SIG-M5 treated with dmso at 0.1 percent for 504 hours (cell line): ENCODE data around the gene NINJ1.

Experiments used
- DNase-seq: peaks from one replicate; lab custom pipeline; 2025; ENCODE audit not compliant: unreplicated experiment; lab: John Stamatoyannopoulos, UW

NINJ1 gene, protein sequence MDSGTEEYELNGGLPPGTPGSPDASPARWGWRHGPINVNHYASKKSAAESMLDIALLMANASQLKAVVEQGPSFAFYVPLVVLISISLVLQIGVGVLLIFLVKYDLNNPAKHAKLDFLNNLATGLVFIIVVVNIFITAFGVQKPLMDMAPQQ

DNA sequence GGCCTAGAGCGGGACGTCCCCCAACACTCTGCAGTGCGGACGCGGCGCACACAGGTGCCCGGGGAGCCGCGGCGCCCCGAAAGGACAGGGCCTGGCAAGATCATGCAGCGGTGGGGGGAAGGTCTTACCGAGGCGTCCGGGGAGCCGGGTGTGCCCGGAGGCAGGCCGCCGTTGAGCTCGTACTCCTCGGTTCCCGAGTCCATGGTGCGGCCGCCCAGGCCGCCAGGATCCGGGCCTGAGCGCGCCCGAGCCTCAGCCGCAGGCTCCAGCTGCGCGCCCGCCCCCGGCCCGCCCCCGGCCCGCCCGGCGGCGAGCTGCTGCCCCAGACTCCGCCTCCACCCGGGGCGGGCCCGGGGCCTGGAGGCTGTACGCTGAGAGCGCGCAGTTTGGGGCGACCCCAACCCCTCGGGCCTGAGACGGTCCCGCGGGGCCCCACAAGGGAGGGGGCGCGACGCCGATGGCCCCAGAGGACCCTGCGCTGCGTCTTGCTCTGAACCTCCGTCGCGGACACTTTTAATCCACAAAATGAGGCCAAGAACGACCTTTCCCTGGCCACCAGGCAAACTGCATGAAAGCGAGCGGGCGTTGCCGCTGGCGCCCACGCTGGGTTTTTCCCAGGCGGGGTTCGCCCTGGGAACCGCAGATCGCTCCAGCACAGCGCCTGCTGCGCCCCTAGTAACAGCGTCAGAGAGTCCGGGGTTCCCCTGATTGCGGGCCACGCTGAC lies at the start of gene NINJ1:
Gene NINJ1 (minus strand): TSS at position 237 of the 725 bp plus-strand sequence. CDS start 34 bp downstream, at position 203.
- DNase-seq, result peak; percentile 45

DNA sequence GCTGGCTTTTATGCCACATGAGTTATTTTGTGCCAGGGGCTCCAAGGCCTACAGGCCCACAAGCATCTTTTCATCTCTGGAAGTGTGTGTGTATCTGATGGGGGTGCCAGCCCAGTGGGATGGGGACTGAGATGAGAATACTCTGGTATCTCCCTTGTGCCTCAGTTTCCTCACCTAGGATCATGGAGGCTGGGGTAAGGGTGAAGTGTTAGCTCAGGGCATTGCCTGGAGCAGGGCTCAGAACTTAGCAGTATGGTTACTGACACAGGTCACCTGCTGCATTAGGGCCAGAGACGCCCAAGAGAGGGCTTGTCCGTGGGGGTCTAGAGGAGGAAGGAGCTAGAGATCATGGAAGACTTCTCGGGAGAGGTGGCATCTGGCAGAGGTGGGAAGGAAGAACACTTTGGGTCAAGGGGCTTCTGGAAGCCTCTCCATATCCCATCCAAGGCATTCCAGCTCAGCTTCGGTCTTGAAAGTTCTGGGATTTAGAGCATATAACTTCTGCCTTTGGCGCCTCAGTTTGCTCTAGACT lies 49.1 kb upstream of the NINJ1 start:
- DNase-seq, result no peak

- DNase-seq, result no peak
These were observed 48.5 kb upstream of the NINJ1 start for GRCh38 chr9:93182572-93182971.

- DNase-seq, result no peak
These were observed 47.8 kb upstream of the NINJ1 start for GRCh38 chr9:93181672-93182435.

- no peak for DNase-seq
These were observed 46.9 kb upstream of the NINJ1 start for GRCh38 chr9:93180938-93181337.

DNA sequence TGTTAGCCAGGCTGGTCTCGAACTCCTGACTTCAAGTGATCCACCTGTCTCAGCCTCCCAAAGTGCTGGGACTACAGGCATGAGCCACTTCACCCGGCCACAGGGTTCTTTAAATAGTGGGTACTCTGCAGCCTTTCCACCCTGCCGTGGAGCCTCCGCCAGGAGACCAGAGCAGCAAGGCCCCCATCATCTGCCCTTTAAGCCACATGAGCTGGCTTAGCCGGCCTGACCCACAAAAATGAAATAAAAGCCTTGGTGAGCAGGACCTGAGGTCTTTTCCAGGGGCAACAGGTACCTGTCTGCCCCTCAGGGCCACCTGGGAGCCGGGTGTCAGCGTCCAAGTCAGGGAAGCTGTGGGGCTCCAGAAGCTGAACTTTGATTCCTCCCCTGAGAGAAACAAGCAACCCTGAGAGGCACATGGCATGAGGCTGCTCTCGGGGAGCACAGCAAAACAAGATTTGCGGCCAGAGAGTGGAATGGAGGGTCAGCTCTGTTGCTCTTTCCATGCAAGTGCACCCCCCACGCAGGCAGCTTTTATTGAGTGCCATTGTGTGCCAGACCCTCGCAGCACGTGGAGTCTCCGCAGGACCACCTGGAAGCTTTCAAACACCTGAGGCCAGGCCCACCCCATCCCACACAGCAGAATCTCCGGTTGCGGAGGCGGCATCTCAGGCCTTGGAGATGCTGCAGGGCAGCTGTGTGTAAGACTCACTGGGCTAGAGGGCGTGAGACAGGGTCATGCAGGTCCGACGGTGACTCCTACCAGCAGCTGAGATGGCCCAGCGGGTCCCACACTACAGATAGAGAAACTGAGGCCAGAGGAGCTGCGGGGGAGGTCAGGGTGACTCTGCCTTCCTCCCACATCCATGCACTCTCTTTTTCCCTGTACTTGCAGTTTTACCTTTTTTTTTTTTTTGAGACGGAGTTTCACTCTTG lies 45.1 kb upstream of the NINJ1 start:
- DNase-seq, result no peak

DNA sequence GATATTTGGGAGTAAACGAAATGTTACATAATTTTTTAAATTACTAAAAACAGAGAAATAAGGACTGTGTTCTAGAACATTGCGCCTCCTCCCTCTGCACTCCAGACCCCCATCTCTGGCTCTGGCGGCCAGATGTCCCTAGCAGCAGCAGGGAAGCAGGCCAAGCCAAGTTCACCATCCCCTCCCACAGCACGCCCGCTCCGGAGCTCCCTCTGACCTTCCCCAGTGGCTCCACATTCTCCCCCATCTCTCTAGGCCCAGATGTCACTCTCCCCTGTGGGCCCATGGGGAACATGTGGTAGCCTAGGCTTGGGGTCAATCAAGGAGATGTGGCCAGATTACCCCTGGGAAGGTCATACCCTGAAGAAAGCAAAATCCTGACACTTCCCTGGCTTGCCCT lies 43.6 kb upstream of the NINJ1 start:
- DNase-seq, result no peak

GRCh38 chr9:93174976-93175375 lies 40.9 kb upstream of the NINJ1 start:
- no peak for DNase-seq

DNA sequence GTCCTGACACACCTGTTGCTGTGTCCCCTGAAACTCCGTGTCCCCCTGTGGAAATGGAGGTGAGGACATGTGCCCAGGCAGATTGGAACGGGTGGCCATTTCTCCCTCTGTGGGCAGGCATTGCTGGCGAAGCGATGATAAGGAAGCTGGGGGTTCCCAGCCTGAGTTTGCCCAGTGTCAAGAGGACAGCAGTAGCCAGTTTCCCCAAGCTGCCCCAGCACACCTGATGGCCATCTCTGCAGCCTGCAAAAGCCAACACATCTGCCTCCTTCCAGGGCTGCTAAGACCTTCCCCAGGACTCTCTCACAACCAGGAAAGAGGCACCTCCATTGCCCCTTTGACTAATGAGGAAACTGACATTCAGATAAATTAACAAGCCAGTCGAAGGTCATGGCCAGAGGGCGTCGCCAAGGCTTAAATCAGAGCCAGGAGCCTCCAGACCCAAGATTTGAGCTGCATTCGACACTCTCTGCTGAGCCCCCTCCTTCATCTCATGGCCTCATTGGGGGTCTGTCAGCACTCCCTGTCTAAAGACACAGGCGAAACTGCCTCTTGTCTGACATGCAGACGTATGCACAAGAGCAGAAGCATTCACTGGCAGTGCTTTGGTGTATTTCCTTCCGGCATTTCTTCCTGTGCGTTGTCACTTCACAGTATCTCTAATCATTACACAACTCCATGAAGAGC lies 39.5 kb upstream of the NINJ1 start:
- no peak for DNase-seq

DNA sequence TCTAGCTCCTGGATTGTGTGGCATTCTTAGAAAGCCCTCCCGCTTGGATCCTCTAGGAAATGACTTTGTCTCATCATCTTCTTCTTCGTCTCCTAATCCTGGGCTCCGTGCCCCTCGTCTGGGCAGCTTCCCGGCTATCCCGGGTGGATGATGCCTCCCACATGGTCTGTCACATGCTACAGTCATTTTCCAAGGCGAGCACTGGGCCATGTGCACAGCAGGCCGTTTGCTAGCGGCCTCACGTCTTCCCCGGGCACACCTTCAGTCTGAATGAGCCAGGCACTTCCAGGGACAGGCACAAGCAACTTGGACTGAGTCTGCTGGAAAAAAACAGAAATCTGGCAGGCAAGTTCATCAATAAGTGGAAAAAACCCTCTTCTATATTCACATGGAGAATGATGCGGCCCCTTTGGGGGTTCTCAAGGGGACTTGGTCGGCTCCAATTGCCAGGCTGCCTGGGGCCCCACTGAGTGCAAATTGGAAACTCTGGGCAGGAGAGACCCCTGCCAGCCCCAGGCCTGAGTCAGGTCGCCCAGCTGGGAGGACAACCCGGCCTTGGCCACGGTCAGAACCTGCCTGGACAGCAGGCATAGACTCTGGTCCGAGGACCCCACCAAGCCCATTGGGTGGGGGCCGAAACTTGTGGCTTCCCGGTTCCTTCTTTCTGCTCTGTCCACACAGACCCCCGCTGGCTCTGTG lies 38.8 kb upstream of the NINJ1 start:
- no peak for DNase-seq

GRCh38 chr9:93171261-93171990 lies 37.4 kb upstream of the NINJ1 start:
- no peak for DNase-seq

DNA sequence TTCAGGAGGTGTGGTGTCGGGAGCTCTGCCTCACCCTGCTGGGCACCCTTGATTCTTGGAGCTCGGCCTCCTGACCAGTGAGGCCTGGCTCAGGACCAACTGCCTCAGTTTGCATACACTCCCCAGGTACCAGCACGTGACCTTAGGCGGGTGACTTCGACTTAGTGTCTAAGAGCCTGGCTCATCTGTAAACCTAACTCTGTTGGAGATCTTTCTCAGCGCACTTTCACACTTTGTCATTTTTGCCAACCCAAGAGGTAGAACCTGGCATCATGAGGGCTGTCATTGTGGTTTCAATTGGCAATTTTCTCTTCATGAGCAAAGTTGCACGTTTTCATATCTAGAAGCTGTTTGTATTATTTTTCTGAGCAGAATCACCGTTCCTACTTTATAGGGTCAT lies 36.5 kb upstream of the NINJ1 start:
- DNase-seq, result no peak

DNA sequence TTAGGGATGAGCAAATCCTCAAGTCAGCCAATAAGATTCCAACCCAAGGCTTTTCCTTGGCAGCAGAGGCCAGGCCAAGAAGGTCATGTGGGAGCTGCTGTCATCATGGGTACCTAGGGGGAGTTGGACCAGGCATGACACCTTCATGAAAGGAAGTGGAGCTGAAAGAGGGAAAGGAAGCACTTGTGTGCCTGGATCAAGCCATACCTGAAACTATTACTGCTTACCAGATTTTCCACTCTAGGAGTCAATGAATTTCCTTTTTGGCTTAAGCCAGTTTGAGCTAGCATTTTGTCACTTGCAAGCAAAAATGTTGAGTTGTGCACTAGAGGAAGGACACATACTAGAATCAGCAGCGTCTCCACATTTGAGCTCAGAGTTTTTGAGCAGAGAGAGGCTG lies 35.4 kb upstream of the NINJ1 start:
- DNase-seq, result no peak

DNA sequence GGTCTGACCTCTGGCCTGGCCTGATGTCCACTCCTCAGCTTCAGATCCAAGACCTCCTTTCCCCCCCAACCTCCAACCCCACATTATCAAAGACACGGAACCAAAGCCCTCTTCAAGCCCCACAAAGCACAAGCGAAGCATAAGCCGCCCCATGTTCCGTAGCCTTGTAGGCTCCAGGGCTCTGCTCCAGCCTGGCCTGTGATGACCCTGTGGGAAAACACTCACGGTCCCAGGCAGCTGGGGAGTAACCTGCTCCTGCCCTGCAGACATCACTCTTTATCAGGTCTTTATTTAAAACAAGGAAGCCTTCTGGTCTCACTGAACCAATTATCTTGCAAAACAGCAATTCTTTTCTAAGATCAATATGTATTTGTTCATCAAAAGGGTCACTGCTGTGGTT lies 34.5 kb upstream of the NINJ1 start:
- no peak for DNase-seq

DNA sequence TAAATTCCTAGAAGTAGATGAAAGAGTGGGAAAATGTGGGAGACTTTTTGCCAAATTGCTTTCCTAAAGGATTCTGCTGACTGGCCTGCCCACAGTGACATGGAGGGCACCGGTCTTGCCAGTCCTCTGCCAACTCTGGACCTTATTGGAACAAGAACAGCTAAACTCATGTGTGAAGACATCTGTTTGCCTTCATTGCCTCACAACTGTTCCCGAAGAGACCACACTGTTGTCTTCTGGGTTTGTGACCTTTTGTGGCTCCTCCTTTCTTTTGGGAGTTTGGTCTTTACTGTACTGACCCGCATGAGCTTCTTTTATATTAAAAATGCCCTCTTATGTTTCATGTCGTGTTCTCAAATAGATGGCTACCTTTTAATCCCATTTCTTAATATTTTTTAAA lies 33.8 kb upstream of the NINJ1 start:
- DNase-seq, result no peak

GRCh38 chr9:93167185-93167584 lies 33.1 kb upstream of the NINJ1 start:
- no peak for DNase-seq

- no peak for DNase-seq
These were observed 32.6 kb upstream of the NINJ1 start for GRCh38 chr9:93166699-93167098.

DNA sequence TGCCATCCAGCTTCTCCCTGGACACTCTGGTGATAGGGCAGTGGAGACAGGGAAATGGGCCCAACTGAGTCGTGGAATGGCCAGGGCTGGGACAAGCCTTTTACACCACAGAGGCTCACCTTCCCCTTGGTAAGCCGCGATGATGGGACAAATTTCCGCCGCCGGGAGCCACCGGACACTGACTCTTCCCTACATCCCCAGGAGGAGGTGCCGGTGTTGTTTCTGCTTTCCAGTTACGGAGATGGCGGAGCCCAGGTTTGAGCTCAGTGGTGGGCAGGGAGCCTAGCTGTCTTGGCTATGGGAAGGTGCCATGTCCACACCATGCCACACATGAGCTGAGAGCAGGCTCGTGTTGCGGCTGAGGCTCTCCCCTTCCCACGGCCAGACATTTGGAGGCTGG lies 30.0 kb upstream of the NINJ1 start:
- DNase-seq, result no peak
